LoVo (cell line): ENCODE measurements around the gene IDH2.

Source experiments
- DNase-seq: peaks from one replicate; pipeline ENCODE4 v3.0.0-alpha.2; 2016; ENCODE audit warnings: low spot score

Gene IDH2

DNA sequence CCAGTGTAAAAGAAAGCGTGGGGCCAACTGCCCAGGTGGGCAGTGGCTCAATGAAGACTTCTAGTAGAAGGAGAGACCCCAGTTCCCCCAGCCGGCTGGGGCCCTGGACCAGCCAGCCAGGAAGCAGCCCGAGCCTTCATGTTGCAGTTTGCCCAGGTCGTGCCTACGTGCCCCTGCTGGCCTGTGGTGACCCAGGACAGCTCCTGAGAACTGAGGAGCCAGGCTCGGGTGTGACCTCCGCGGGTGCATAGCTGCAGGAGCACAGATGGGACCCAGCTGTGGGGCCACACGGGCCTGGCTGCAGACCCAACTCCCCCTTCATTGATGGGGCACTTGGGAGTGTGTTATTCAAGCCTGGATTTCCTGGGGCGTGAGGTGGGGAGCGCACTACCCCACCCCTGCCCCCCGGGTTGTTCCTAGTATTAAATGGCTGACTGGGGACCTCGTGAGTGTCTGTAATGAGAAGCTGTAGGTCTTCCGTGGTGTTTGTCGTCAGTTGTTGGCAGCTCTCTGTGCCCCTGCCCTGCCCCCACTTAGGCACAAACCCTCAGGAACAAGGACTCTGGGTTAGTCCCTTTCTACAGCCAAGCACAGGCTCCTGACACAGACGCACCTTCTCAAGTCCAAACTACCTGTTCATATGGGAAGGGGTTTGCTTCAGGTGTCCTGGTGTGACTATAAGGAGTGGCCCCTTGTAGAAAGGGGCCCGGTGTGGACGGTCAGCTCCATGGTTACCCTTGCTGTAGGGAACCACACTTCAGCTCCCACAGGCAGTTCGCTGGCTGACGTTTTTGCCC, 39.1 kb downstream of the IDH2 start:
- no peak for DNase-seq

- DNase-seq = no peak
Measured at GRCh38 chr15:90062462-90062932, 39.8 kb downstream of the IDH2 start.

GRCh38 chr15:90062023-90062442, 40.2 kb downstream of the IDH2 start:
- no peak for DNase-seq

DNA sequence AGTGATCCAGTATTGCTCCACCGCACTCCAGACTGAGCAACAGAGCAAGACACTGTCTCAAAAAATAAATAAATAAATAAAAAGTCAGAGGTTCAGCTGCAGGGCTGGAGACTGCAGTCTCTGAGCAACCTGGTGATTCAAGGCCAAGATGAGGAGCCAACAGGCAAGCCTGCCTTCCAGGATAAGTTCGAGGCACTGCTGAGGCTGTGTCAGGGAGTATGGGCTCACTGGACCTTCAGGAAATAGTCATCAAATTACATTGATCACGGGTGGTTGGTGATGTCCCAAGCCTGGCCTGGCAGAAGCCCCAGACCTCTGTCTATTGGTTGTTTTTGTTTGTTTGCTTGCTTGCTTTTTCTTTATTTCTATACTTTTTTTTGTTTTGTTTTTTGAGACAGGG, 41.5 kb downstream of the IDH2 start:
- no peak for DNase-seq

DNA sequence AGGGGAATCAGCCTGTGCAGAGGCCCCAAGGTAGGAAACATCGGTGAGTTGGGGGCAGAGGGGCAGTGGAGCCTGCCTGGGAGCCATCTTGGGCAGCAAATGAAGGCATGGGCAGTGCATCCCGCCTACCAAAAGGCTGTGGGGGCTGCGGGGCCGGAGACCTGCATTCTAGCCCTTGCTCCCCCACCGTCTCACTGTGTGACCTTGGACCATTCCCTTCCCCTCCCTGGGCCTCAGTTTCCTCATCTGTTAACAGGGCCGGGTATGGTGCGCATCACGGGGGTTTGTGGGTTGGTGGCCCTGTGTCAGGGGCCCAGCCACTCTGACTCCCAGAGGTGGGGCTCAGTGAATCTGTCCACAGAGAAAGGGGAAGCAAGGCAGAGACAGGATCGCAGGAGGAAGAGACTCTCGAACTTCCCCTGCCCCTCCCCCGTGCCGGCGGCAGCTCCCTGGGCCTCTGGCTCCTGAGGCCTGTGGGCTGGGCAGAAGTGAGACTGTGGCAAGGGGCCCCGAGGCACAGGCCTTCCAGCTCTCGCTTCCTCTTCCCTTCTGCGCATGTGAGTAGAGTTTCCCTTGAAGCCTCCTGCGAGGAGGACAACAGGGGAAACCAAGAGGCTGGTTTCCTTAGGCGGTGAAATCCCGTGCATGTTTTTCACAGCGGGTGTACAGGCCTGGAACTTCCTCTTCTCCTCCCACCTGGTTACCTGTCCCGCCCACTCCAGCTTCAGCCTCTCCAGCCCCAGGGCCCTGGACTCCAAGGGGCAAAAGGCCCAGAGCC, 42.9 kb downstream of the IDH2 start:
- no peak for DNase-seq

- DNase-seq = no peak
Measured at GRCh38 chr15:90058775-90059174, 43.5 kb downstream of the IDH2 start.

DNA sequence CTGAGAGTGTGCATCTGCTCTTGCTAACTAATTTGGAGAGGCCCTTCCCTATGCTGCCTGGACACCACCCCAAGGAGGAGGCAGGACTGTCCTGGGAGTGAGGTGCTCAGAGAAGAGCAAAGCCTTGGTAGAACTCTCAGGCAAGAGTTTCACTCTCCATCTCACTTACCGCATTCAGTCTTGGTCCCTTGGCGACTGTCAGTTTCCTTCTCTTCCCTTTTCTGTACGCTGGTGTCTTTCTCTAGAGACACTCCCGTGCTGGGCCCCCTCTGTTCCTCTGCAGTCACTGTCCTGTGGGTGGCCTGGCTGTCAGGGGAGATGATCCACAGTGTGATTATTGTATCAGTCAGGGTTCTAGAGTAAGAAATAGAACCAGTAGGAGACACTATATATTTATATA, 44.0 kb downstream of the IDH2 start:
- DNase-seq = no peak

GRCh38 chr15:90056529-90056928, 45.7 kb downstream of the IDH2 start:
- no peak for DNase-seq

GRCh38 chr15:90055182-90055581, 47.1 kb downstream of the IDH2 start:
- no peak for DNase-seq

- no peak for DNase-seq
Measured at GRCh38 chr15:90054618-90055097, 47.6 kb downstream of the IDH2 start.

GRCh38 chr15:90053685-90054466, 48.4 kb downstream of the IDH2 start:
- no peak for DNase-seq

DNA sequence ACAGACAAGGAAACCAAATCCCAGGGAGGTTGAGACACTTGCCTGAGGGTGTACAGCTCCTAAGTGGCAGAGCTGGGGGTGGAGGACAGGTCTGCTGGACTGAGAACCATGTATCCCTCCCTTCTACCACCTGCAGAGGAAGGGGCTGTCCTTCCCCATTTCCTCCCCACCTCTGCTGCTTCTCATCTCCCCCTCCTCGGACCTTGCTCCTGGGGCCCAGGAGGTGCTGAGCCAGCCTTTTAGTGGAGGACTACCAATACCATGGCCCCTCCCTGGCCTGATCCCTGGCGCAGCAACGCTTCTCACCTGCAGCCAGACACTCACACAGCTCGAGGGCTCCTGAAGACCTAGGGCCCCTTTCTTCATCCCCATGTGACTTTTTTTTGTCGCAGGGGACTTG, 50.4 kb downstream of the IDH2 start:
- no peak for DNase-seq

DNA sequence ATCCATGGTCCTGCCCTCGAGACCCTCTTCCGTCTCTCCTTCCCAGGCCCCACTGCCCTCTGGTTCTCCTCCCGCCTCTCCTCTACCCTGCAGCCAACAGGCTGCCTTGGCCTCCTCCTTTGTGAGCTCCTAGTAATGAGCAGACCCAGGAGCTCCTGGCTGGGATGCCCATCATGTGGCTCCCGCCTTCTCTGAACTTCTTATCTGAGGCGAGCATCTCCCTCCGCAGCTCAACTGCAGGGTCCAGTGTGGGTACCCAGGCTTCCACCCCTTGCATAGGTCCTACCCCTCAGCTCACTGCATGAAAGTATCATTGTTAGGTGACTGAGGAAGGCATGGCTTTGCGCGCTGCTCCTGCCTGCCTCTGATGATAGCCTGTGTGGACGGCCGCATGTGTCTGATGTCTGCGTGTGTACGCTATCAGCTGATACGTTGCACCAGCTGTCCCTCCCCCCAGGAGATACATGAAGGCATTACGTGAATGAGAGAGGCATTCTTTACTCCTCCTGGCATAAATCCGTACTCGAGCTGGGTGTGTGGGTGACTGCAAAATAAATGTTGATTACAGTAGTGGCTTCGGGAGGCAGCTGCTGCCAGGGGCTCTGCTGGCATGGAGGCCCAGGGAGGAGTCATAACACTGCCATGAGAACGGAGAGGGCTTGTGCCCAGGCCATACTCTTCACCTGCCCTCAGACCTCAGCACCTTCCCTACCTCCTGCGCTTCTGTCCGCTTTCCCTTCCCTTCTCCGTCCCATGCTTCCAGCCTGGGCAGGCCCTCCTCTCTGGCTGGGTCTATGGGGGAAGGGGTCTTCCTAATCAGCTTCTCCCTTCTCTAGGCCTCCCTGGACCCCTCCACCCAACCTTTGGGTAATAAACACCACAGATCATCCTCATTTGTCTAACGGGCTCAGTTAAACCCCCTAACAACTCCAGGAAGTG, 52.3 kb downstream of the IDH2 start:
- no peak for DNase-seq

DNA sequence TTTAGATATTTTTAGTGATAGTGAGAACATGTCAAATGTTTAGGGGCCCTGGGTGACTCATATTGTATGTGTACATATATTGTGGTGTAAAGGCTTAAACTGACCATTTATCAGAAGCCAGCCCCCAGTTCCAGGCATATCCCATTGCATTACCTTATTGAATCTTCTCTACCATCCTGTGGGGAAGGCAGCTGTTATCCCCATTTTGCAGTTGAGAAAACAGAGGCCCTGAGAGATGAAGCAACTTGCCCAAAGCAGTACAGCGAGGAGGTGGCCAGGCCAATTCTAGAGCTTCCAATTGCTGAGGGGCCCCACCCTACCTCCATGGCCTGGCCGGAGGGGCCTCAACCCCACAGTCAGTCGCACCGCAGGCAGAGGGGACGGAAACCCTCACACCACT, 53.2 kb downstream of the IDH2 start:
- no peak for DNase-seq

- DNase-seq = no peak
Measured at GRCh38 chr15:90047956-90048575, 54.2 kb downstream of the IDH2 start.

- no peak for DNase-seq
Measured at GRCh38 chr15:90046911-90047392, 55.3 kb downstream of the IDH2 start.

DNA sequence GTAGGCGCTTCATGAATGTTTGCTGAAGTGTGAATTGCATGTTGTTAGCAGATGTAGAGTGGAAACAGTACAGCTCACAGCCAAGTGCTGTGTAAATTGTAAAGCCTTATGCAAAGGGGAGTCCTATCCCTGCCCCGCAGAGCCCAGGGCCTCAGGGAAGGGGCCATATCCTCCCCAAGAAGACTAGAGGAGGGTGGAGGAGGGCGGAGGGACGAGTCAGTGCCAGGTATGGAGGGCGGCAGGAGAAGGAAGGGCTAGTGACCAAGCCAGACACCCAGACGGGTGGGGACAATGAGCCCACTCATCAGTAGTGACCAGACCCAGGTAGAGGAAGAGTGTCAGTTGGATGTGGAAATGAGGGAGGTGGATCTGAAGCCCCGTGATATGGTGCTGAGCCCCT, 56.0 kb downstream of the IDH2 start:
- no peak for DNase-seq

DNA sequence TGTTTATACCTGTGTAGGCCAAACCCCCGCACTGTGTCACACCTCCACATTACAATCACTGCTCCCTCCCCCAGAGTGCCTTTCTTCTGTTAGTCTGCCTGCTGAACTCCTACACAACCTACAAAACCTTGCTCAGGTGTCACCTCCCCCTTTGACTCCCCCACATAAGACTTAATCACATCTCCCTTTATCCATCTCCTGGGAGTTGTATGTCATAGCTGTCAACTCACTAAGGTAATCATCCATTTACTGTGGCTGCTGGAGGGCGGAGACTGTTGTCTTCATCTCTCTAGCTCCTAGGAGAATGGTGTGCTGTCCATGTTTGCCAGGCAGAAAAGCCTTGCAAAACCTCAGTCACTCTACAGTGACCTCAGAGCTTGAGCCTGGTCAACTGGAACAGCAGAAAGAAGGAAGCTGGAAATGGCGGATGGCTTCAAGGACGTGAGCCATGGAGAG, 57.3 kb downstream of the IDH2 start:
- DNase-seq = no peak

- DNase-seq = no peak
Measured at GRCh38 chr15:90044191-90044590, 58.1 kb downstream of the IDH2 start.

DNA sequence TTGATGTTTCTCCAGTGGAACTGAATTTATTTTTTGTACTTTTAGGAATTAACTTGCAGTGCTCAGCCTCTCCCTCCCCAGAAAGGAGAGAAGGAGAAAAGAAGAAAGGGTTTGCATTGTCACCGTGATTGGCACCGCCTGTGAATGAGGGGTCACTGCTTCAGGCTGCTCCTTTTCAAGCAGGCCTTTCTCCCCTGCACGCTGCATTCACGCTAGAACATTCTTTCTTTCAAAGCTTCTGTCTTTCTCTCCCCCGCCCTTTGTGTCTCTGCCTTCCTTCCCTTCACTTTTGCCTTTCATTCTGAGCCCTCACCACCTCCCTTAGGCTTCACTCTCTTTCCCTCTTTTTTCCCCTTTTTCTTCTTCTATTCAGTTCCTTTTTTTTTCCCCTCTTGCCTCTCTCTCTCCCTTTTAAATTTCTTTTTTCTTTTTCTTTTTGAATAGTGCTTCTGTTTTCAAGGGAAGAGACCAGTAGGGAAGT, 58.7 kb downstream of the IDH2 start:
- no peak for DNase-seq
